ENCODE results near the gene ADGRG6.
"Not testable (repeated sequence)": the region's sequence is repeated elsewhere in the genome, so short reads cannot be mapped to it uniquely, and the experiment has no call there.

ADGRG6 gene

DNA sequence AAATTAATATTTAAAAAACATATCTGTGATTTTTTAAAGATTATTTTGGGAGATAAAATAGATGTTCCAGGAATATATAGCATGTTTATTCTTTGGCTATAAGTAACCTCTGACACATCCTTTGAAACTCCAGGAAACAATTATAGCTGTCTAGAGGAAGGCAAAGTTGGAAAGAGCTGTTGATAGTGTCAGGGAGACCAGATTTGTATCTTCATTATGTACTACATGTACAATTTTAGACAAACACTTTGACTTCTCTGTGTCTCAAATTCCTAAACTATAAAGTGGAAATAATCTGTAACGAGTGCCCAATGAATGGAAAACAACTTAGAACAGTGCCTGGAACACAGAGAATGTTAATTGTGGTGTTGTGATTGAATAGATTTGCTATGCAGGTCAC lies 25.6 kb upstream of the ADGRG6 start:
- H3K9ac ChIP-seq (ENCODE audit: low read length) = no peak overlapping the region
- no peaks in the 10 kb centered on the region for H3K9me3 ChIP-seq (ENCODE audit: control insufficient read depth, low read length)
- no peak overlapping the region for H3K4me3 ChIP-seq (ENCODE audit: low read length)
- H3K36me3 ChIP-seq (ENCODE audit: control insufficient read depth, insufficient read depth, low read length) = no peaks in the 10 kb centered on the region
- no peaks in the 10 kb centered on the region for H3K4me1 ChIP-seq (ENCODE audit: control insufficient read depth, insufficient read depth, low read length)
- no peaks in the 10 kb centered on the region for H3K27me3 ChIP-seq (ENCODE audit: control insufficient read depth, insufficient read depth, low read length)

GRCh38 chr6:142279350-142280180 lies 22.2 kb upstream of the ADGRG6 start:
- H3K9me3 ChIP-seq (ENCODE audit: control insufficient read depth, low read length) = no peaks in the 10 kb centered on the region
- H3K4me3 ChIP-seq (ENCODE audit: low read length) = no peak overlapping the region
- H3K27me3 ChIP-seq (ENCODE audit: control insufficient read depth, insufficient read depth, low read length) = no peaks in the 10 kb centered on the region
- H3K36me3 ChIP-seq (ENCODE audit: control insufficient read depth, insufficient read depth, low read length) = no peaks in the 10 kb centered on the region
- H3K4me1 ChIP-seq (ENCODE audit: control insufficient read depth, insufficient read depth, low read length) = no peaks in the 10 kb centered on the region
- H3K9ac ChIP-seq (ENCODE audit: low read length) = no peak overlapping the region

DNA sequence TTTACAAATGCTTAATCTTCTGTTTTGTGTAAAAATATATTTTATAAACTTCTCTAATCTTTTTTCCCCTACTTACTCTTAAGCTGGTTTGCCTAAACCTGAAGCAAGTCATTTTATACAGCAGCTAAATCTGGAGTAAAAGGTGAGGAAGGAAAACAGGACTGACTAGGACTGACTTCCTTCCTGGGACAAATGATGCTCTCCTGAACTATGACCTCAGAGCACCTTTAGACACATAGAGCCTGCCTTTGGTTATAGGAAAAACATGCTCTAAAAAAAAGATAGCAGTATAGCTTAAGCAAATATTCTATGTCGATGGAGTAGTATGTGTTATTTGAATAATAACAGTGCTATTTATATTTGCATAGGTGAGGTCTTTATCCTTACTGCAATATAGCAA lies 21.5 kb upstream of the ADGRG6 start:
- Histone ChIP-seq H3K27me3 (ENCODE audit: control insufficient read depth, insufficient read depth, low read length) (no peaks in the 10 kb centered on the region), H3K9me3 (ENCODE audit: control insufficient read depth, low read length) (no peaks in the 10 kb centered on the region), H3K4me3 (ENCODE audit: low read length) (no peak overlapping the region), H3K36me3 (ENCODE audit: control insufficient read depth, insufficient read depth, low read length) (no peaks in the 10 kb centered on the region), H3K4me1 (ENCODE audit: control insufficient read depth, insufficient read depth, low read length) (peaks cover 2% of the 10 kb centered on the region), H3K9ac (ENCODE audit: low read length) (no peak overlapping the region)

DNA sequence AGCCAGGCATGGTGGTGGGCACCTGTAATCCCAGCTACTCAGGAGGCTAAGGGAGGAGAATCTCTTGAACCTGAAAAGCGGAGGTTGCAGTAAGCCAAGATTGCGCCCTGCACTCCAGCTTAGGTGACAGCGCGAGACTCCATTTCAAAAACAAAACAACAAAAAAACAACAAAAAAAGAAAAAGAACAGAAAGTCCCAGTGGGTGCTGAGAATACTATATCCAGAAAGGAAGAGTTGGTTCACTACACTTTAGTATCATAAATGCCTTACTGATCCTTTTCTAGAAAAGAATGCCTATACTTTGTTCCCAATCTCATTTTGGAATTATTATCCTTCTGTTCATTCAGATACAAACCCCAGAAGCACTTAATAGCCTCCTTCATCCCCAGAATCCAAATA lies 20.9 kb upstream of the ADGRG6 start:
- peaks cover 4% of the 10 kb centered on the region for H3K4me1 ChIP-seq (ENCODE audit: control insufficient read depth, insufficient read depth, low read length)
- no peaks in the 10 kb centered on the region for H3K9me3 ChIP-seq (ENCODE audit: control insufficient read depth, low read length)
- H3K36me3 ChIP-seq (ENCODE audit: control insufficient read depth, insufficient read depth, low read length) = no peaks in the 10 kb centered on the region

GRCh38 chr6:142283138-142283537 lies 18.7 kb upstream of the ADGRG6 start:
- not testable (repeated sequence) for H3K36me3 ChIP-seq (ENCODE audit: control insufficient read depth, insufficient read depth, low read length); H3K4me3 ChIP-seq (ENCODE audit: low read length); H3K4me1 ChIP-seq (ENCODE audit: control insufficient read depth, insufficient read depth, low read length); H3K9me3 ChIP-seq (ENCODE audit: control insufficient read depth, low read length); H3K27me3 ChIP-seq (ENCODE audit: control insufficient read depth, insufficient read depth, low read length); H3K9ac ChIP-seq (ENCODE audit: low read length)

More for the DNA sequence above, 20.9 kb upstream of the ADGRG6 start:
- Histone ChIP-seq H3K27me3 (ENCODE audit: control insufficient read depth, insufficient read depth, low read length) (no peaks in the 10 kb centered on the region), H3K9ac (ENCODE audit: low read length) (no peak overlapping the region), H3K4me3 (ENCODE audit: low read length) (no peak overlapping the region)

DNA sequence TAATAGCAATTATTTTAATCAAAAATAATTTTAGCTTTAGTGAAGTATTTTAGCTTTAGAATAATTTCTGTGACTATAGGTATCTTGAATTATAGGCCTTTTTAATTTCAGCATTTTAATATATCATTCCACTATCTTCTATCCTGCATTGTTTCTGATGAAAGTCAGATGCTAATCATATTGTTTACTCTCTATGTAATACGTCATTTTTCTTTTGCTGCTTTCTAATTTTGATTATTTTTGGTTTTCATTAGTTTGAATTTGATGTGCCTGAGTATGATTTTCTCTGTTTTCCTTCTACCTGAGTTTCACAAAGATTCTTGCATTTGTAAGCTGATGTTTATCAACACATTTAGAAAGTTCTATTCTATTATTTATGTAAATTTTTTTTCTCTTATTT lies 17.4 kb upstream of the ADGRG6 start:
- Histone ChIP-seq H3K9ac (ENCODE audit: low read length) (no peak overlapping the region), H3K27me3 (ENCODE audit: control insufficient read depth, insufficient read depth, low read length) (no peaks in the 10 kb centered on the region), H3K4me3 (ENCODE audit: low read length) (no peak overlapping the region), H3K4me1 (ENCODE audit: control insufficient read depth, insufficient read depth, low read length) (peaks cover 4% of the 10 kb centered on the region), H3K36me3 (ENCODE audit: control insufficient read depth, insufficient read depth, low read length) (no peaks in the 10 kb centered on the region), H3K9me3 (ENCODE audit: control insufficient read depth, low read length) (no peaks in the 10 kb centered on the region)

GRCh38 chr6:142285235-142286087 lies 16.3 kb upstream of the ADGRG6 start:
- Histone ChIP-seq H3K4me3 (ENCODE audit: low read length) (no peak overlapping the region), H3K9me3 (ENCODE audit: control insufficient read depth, low read length) (no peaks in the 10 kb centered on the region), H3K9ac (ENCODE audit: low read length) (no peak overlapping the region), H3K4me1 (ENCODE audit: control insufficient read depth, insufficient read depth, low read length) (peaks cover 4% of the 10 kb centered on the region), H3K27me3 (ENCODE audit: control insufficient read depth, insufficient read depth, low read length) (no peaks in the 10 kb centered on the region), H3K36me3 (ENCODE audit: control insufficient read depth, insufficient read depth, low read length) (no peaks in the 10 kb centered on the region)

DNA sequence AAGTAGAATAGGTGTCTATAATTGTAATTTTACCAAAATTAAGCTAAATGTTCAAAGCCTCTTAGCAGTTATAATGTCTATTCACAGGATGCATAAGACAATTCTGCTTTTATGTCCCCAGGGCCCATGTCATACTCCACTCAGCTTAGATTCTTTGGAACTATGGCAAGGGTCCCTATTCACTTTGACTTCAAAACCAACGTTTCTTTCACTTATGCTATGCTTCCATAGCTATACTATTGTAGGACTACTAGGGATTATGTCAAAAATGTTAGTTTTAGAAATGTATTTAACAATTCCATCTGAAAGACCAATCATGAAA lies 15.8 kb upstream of the ADGRG6 start:
- H3K9me3 ChIP-seq (ENCODE audit: control insufficient read depth, low read length) = no peaks in the 10 kb centered on the region
- H3K9ac ChIP-seq (ENCODE audit: low read length) = no peak overlapping the region
- H3K36me3 ChIP-seq (ENCODE audit: control insufficient read depth, insufficient read depth, low read length) = no peaks in the 10 kb centered on the region
- peaks cover 4% of the 10 kb centered on the region for H3K4me1 ChIP-seq (ENCODE audit: control insufficient read depth, insufficient read depth, low read length)
- no peak overlapping the region for H3K4me3 ChIP-seq (ENCODE audit: low read length)
- no peaks in the 10 kb centered on the region for H3K27me3 ChIP-seq (ENCODE audit: control insufficient read depth, insufficient read depth, low read length)

DNA sequence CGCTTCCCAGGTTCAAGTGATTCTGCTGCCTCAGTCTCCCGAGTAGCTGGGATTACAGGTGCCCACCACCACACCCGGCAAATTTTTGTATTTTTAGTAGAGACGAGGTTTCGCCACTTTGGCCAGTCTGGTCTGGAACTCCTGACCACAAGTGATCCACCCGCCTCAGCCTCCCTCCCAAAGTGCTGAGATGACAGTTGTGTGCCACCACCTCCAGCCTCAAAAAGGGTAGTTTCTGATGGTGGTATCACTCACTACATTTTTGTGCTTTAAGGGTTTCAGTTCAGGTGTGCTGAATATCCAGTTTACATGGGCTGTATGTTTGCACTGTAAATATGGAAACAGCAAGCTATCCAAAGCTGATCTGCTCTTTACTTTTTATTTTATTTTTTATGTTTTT lies 12.1 kb upstream of the ADGRG6 start:
- Histone ChIP-seq H3K27me3 (ENCODE audit: control insufficient read depth, insufficient read depth, low read length) (no peaks in the 10 kb centered on the region), H3K4me1 (ENCODE audit: control insufficient read depth, insufficient read depth, low read length) (peaks cover 4% of the 10 kb centered on the region), H3K36me3 (ENCODE audit: control insufficient read depth, insufficient read depth, low read length) (no peaks in the 10 kb centered on the region), H3K4me3 (ENCODE audit: low read length) (no peak overlapping the region), H3K9me3 (ENCODE audit: control insufficient read depth, low read length) (no peaks in the 10 kb centered on the region), H3K9ac (ENCODE audit: low read length) (no peak overlapping the region)

DNA sequence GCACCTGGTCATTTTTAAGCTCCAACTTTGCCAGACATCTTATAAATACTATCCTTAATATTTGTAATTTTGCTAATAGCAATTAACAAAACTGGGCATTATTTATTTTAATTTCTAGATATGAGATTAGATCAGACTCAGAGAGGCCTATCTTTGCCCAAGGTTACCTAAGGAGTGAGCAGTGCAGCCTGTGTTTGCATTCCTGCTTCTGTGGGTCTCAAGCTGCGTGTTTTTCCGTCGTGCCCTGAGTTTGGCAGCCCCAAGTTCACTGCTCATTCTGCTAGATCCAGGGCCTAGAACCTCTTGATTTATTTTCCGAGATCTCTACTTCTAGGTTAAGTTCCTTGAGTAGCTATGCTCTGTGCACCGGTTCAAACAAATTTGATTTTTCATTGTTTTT lies 11.0 kb upstream of the ADGRG6 start:
- no peaks in the 10 kb centered on the region for H3K36me3 ChIP-seq (ENCODE audit: control insufficient read depth, insufficient read depth, low read length)

GRCh38 chr6:142291512-142291911 lies 10.3 kb upstream of the ADGRG6 start:
- Histone ChIP-seq H3K9ac (ENCODE audit: low read length) (no peak overlapping the region), H3K4me3 (ENCODE audit: low read length) (no peak overlapping the region), H3K36me3 (ENCODE audit: control insufficient read depth, insufficient read depth, low read length) (no peaks in the 10 kb centered on the region), H3K27me3 (ENCODE audit: control insufficient read depth, insufficient read depth, low read length) (no peaks in the 10 kb centered on the region), H3K4me1 (ENCODE audit: control insufficient read depth, insufficient read depth, low read length) (no peaks in the 10 kb centered on the region), H3K9me3 (ENCODE audit: control insufficient read depth, low read length) (no peaks in the 10 kb centered on the region)

More for the DNA sequence above, 11.0 kb upstream of the ADGRG6 start:
- Histone ChIP-seq H3K4me1 (ENCODE audit: control insufficient read depth, insufficient read depth, low read length) (no peaks in the 10 kb centered on the region), H3K27me3 (ENCODE audit: control insufficient read depth, insufficient read depth, low read length) (no peaks in the 10 kb centered on the region), H3K9ac (ENCODE audit: low read length) (no peak overlapping the region), H3K9me3 (ENCODE audit: control insufficient read depth, low read length) (no peaks in the 10 kb centered on the region), H3K4me3 (ENCODE audit: low read length) (no peak overlapping the region)

DNA sequence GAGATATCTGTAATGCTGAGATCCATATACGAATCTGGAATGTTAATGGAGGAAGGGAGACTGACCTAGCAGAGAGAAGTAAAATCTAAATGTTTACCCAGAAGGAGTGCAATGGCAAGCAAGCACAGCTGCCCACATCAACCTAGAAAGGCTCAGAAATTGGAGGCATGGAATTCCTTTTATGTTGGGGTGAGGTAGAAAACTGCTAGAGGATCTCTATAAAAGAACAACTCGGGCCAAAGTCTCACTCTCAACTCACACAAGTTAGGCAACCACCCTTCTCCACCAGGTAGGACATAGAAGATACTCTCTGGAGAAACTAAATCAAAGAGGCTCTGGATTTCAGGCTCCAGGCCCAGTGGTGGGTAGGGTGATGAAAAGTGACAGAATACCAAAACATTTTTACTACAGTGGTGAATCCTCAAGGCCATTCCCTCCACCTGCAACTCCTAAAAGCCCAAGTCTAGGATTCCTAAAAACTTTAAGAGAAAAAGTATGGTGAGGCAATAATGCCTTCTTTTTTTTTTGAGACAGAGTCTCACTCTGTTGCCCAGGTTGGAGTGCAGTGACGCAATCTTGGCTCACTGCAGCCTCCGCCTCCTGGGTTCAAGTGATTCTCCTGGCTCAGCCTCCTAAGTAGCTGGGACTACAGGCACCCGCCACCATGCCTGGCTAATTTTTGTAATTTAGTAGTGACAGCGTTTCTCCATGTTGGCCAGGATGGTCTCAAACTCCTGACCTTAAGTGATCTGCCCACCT lies 9.5 kb upstream of the ADGRG6 start:
- H3K36me3 ChIP-seq (ENCODE audit: control insufficient read depth, insufficient read depth, low read length) = no peaks in the 10 kb centered on the region
- H3K27me3 ChIP-seq (ENCODE audit: control insufficient read depth, insufficient read depth, low read length) = no peaks in the 10 kb centered on the region
- H3K4me1 ChIP-seq (ENCODE audit: control insufficient read depth, insufficient read depth, low read length) = peaks cover 5% of the 10 kb centered on the region
- no peaks in the 10 kb centered on the region for H3K9me3 ChIP-seq (ENCODE audit: control insufficient read depth, low read length)
- H3K4me3 ChIP-seq (ENCODE audit: low read length) = no peak overlapping the region
- no peak overlapping the region for H3K9ac ChIP-seq (ENCODE audit: low read length)
